ENCODE data around the gene SHISA2. TPM values are rescaled to one million over a fixed set of nuclear protein-coding genes. Genes with fewer than 3 reads are reported as not detected.

SHISA2 gene
- total RNA-seq, 2 experiments from 2014 or later = 0.38 to 0.43 TPM

- ChIA-PET CTCF (no interaction called here), POLR2A (no interaction called here)
- Mint-ChIP-seq H3K4me1 (peaks cover 9% of the 10 kb centered on the region), H3K36me3 (ENCODE audit: low read depth) (no peaks in the 10 kb centered on the region), H3K27ac (no peak overlapping the region), H3K4me3 (no peak overlapping the region), H3K9me3 (no peaks in the 10 kb centered on the region), H3K27me3 (peaks cover 17% of the 10 kb centered on the region)
- no peak for DNase-seq
Observed at GRCh38 chr13:26042785-26043184, 9.0 kb downstream of the SHISA2 start.

- ChIA-PET POLR2A (interaction anchor here (0.7 kb wide), 1 partner anchor 19 kb away, joined by 3 read pairs; no protein-coding TSS in a partner anchor), CTCF (no interaction called here)
- H3K4me3 Mint-ChIP-seq = no peak overlapping the region
- peaks cover 8% of the 10 kb centered on the region for H3K27me3 Mint-ChIP-seq
- no peak overlapping the region for H3K27ac Mint-ChIP-seq
- no peak for DNase-seq
- H3K36me3 Mint-ChIP-seq (ENCODE audit: low read depth) = no peaks in the 10 kb centered on the region
- H3K4me1 Mint-ChIP-seq = peaks cover 9% of the 10 kb centered on the region
- H3K9me3 Mint-ChIP-seq = no peaks in the 10 kb centered on the region
Observed at GRCh38 chr13:26041444-26041843, 10.4 kb downstream of the SHISA2 start.

GRCh38 chr13:26038931-26039475 lies 12.8 kb downstream of the SHISA2 start:
- no peak overlapping the region for H3K27ac Mint-ChIP-seq
- H3K4me1 Mint-ChIP-seq = no peaks in the 10 kb centered on the region
- H3K4me3 Mint-ChIP-seq = no peak overlapping the region
- H3K9me3 Mint-ChIP-seq = no peaks in the 10 kb centered on the region
- POLR2A ChIA-PET = no interaction called here
- H3K36me3 Mint-ChIP-seq (ENCODE audit: low read depth) = no peaks in the 10 kb centered on the region
- peaks cover 10% of the 10 kb centered on the region for H3K27me3 Mint-ChIP-seq
- DNase-seq = no peak
- CTCF ChIA-PET = no interaction called here

DNA sequence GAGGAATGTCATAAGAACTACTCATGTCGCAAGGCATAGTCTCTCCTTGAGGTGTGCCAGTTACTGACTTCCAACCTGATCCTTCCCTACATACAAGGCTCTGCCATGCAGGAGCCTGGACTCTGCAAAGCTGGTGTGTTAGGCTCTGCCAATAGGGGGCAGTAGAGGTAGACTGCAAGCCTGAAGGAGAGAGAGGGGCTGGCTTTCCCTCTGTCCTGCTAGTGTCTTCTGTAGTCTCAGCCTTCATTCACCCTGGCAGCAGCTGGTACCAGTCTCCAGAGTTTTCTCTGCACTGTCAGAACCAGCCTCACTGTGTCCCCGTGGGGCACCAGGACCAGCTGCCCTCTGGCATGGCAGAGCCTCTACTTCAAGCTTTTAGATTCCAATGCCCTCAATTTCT lies 14.5 kb downstream of the SHISA2 start:
- Mint-ChIP-seq H3K27ac (no peak overlapping the region), H3K9me3 (no peaks in the 10 kb centered on the region), H3K4me1 (no peaks in the 10 kb centered on the region), H3K27me3 (peaks cover 9% of the 10 kb centered on the region), H3K36me3 (ENCODE audit: low read depth) (no peaks in the 10 kb centered on the region), H3K4me3 (no peak overlapping the region)
- DNase-seq = peak; percentile 28
- POLR2A ChIA-PET = no interaction called here
- CTCF ChIA-PET = interaction anchor here (0.7 kb wide), 1 partner anchor 10 kb away, joined by 3 read pairs; no protein-coding TSS in a partner anchor

GRCh38 chr13:26036383-26036782 lies 15.4 kb downstream of the SHISA2 start:
- Mint-ChIP-seq H3K27me3 (peaks cover 4% of the 10 kb centered on the region), H3K27ac (no peak overlapping the region), H3K4me1 (no peaks in the 10 kb centered on the region), H3K36me3 (ENCODE audit: low read depth) (no peaks in the 10 kb centered on the region), H3K4me3 (no peak overlapping the region), H3K9me3 (peaks cover 3% of the 10 kb centered on the region)
- ChIA-PET POLR2A (no interaction called here), CTCF (interaction anchor here (0.6 to 0.7 kb wide), 2 partner anchors 9 to 530 kb away, joined by 3 read pairs; no protein-coding TSS in a partner anchor)
- no peak for DNase-seq

DNA sequence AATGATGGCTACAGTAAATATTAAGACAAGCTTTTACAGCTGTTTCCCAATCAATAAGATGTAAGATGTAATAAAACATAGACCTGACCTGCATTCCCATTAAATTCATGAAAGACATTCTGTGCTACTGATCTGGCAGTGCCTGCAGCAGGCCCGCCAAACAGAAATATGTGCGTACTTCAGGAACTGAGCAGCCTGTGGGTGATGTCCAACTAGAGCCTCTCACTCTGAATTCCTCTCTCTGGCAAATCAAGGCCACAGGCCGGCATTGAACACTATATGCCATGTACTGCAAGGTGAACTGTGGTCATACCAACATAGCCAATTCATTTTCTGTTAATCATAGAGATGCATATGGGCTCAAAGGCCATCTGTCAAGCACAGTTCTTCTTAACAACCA lies 17.8 kb downstream of the SHISA2 start:
- no peak overlapping the region for H3K27ac Mint-ChIP-seq
- no peak for DNase-seq
- H3K4me1 Mint-ChIP-seq = no peaks in the 10 kb centered on the region
- no peaks in the 10 kb centered on the region for H3K36me3 Mint-ChIP-seq (ENCODE audit: low read depth)
- peaks cover 5% of the 10 kb centered on the region for H3K9me3 Mint-ChIP-seq
- H3K4me3 Mint-ChIP-seq = no peak overlapping the region
- ChIA-PET CTCF (no interaction called here), POLR2A (no interaction called here)
- H3K27me3 Mint-ChIP-seq = peaks cover 4% of the 10 kb centered on the region

- Mint-ChIP-seq H3K36me3 (ENCODE audit: low read depth) (no peaks in the 10 kb centered on the region), H3K4me3 (no peak overlapping the region), H3K4me1 (no peaks in the 10 kb centered on the region), H3K27me3 (peaks cover 3% of the 10 kb centered on the region), H3K9me3 (peaks cover 5% of the 10 kb centered on the region), H3K27ac (no peak overlapping the region)
- CTCF ChIA-PET = no interaction called here
- DNase-seq = no peak
- POLR2A ChIA-PET = no interaction called here
Observed at GRCh38 chr13:26030331-26030730, 21.5 kb downstream of the SHISA2 start.

GRCh38 chr13:26029581-26030136 lies 22.2 kb downstream of the SHISA2 start:
- DNase-seq = no peak
- CTCF ChIA-PET = no interaction called here
- Mint-ChIP-seq H3K27me3 (peaks cover 5% of the 10 kb centered on the region), H3K4me1 (no peaks in the 10 kb centered on the region), H3K9me3 (peaks cover 5% of the 10 kb centered on the region), H3K36me3 (ENCODE audit: low read depth) (no peaks in the 10 kb centered on the region), H3K27ac (no peak overlapping the region), H3K4me3 (no peak overlapping the region)
- POLR2A ChIA-PET = no interaction called here

DNA sequence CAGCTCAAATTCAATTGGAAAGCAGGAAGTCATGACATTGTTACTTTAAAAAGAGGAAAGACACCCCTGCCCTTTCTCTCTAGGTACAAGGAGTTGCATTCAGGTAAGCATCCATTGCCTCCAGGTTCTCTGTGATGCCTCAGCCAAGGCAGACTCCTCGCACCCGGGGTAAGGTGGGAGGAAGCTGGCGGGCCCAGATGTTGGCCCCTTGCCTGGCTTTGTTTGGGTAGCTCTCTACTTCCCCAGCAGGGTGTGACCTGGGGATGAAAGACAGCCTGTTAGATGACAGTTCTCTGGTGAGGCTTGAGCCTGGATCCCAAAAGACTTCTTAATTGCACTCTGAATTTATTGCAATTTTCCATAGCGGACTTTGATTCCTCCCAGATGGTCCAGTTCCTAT lies 25.6 kb downstream of the SHISA2 start:
- no peak for DNase-seq
- POLR2A ChIA-PET = interaction anchor here (0.8 kb wide), 1 partner anchor 189 kb away, joined by 3 read pairs; no protein-coding TSS in a partner anchor
- CTCF ChIA-PET = no interaction called here
- H3K27ac Mint-ChIP-seq = no peak overlapping the region
- no peak overlapping the region for H3K4me3 Mint-ChIP-seq
- no peaks in the 10 kb centered on the region for H3K4me1 Mint-ChIP-seq
- H3K9me3 Mint-ChIP-seq = peaks cover 2% of the 10 kb centered on the region
- H3K36me3 Mint-ChIP-seq (ENCODE audit: low read depth) = no peaks in the 10 kb centered on the region
- H3K27me3 Mint-ChIP-seq = peaks cover 7% of the 10 kb centered on the region

- H3K4me1 Mint-ChIP-seq = no peaks in the 10 kb centered on the region
- no peak for DNase-seq
- no peak overlapping the region for H3K4me3 Mint-ChIP-seq
- ChIA-PET POLR2A (no interaction called here), CTCF (no interaction called here)
- peaks cover 1% of the 10 kb centered on the region for H3K9me3 Mint-ChIP-seq
- H3K36me3 Mint-ChIP-seq (ENCODE audit: low read depth) = no peaks in the 10 kb centered on the region
- no peak overlapping the region for H3K27ac Mint-ChIP-seq
- H3K27me3 Mint-ChIP-seq = peaks cover 7% of the 10 kb centered on the region
Observed at GRCh38 chr13:26025771-26026170, 26.0 kb downstream of the SHISA2 start.

DNA sequence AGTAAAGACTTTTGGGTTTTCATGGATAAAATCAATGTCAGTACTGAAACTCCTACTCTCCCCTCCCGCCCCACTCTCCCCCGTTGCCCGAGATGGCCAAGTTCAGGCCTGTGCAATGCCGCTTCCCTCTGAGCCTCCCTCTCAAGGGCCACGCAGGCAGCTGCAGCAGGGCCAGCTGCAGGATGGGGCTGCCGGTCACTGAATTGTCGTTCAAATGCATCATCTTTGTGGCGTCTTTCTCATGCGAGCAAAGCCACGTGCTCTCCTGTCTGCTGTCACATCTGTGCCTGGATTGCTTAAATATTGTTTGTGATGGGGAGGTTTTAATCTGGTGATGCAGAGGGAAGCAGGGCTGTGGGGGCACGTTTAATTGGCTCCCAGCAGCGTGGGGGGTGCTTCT lies 26.6 kb downstream of the SHISA2 start:
- H3K4me3 Mint-ChIP-seq = no peak overlapping the region
- CTCF ChIA-PET = no interaction called here

DNA sequence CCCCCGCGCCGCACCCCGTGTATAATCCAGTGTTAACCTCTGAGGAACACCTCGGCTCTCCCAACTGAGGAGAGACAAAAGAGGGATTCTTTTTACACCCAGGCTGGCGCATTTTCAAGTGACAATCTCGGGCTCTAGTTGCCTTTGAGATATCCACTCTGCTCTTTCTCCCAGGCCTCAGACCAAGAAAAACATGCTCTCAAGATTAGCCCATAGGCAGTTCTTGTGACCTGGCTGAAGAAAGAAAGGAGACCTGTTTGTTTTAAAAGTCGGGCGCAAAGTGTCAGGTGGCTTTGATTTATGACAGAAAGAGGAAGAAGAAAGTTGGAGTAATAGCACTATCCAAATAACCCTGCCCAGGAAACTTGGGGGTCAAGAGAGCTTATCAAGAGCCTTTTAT lies 27.3 kb downstream of the SHISA2 start:
- Mint-ChIP-seq H3K27ac (no peak overlapping the region), H3K36me3 (ENCODE audit: low read depth) (no peaks in the 10 kb centered on the region), H3K4me3 (no peak overlapping the region), H3K27me3 (peaks cover 7% of the 10 kb centered on the region), H3K4me1 (no peaks in the 10 kb centered on the region), H3K9me3 (no peaks in the 10 kb centered on the region)
- ChIA-PET CTCF (no interaction called here), POLR2A (interaction anchor here (0.6 kb wide), 1 partner anchor 24 kb away, joined by 3 read pairs; no protein-coding TSS in a partner anchor)
- DNase-seq = no peak

More for the DNA sequence above, 26.6 kb downstream of the SHISA2 start:
- Mint-ChIP-seq H3K27ac (no peak overlapping the region), H3K36me3 (ENCODE audit: low read depth) (no peaks in the 10 kb centered on the region), H3K27me3 (peaks cover 7% of the 10 kb centered on the region), H3K9me3 (no peaks in the 10 kb centered on the region), H3K4me1 (no peaks in the 10 kb centered on the region)
- POLR2A ChIA-PET = no interaction called here
- DNase-seq = no peak

- no peak for DNase-seq
- Mint-ChIP-seq H3K4me3 (no peak overlapping the region), H3K27me3 (peaks cover 7% of the 10 kb centered on the region), H3K4me1 (no peaks in the 10 kb centered on the region), H3K9me3 (no peaks in the 10 kb centered on the region), H3K36me3 (ENCODE audit: low read depth) (no peaks in the 10 kb centered on the region), H3K27ac (no peak overlapping the region)
- CTCF ChIA-PET = no interaction called here
- POLR2A ChIA-PET = no interaction called here
Observed at GRCh38 chr13:26022538-26023292, 29.1 kb downstream of the SHISA2 start.

GRCh38 chr13:26021956-26022355 lies 29.9 kb downstream of the SHISA2 start:
- H3K9me3 Mint-ChIP-seq = no peaks in the 10 kb centered on the region
- H3K4me1 Mint-ChIP-seq = no peaks in the 10 kb centered on the region
- no peaks in the 10 kb centered on the region for H3K36me3 Mint-ChIP-seq (ENCODE audit: low read depth)
- H3K27me3 Mint-ChIP-seq = peaks cover 7% of the 10 kb centered on the region
- ChIA-PET CTCF (no interaction called here), POLR2A (no interaction called here)
- H3K27ac Mint-ChIP-seq = no peak overlapping the region
- DNase-seq = no peak
- H3K4me3 Mint-ChIP-seq = no peak overlapping the region
